ENCODE data around the gene MYO7B.

Gene MYO7B

GRCh38 chr2:127634066-127634617 is 98.7 kb downstream of the MYO7B start:
- no peaks in the 10 kb centered on the region for H3K79me2 ChIP-seq (ENCODE audit: low read length)

GRCh38 chr2:127634626-127635379 is 99.3 kb downstream of the MYO7B start:
- Histone ChIP-seq H3K4me3 (ENCODE audit: low read length) (no peak overlapping the region), H3K4me1 (ENCODE audit: low read length) (peaks cover 27% of the 10 kb centered on the region), H3K27ac (ENCODE audit: low read length) (no peak overlapping the region), H3K9ac (ENCODE audit: low read length) (no peak overlapping the region), H2AFZ (ENCODE audit: low read depth, low read length) (no peak overlapping the region), H4K20me1 (ENCODE audit: insufficient read depth, low read length) (no peaks in the 10 kb centered on the region), H3K36me3 (replicated peaks; ENCODE audit: low read depth, low read length) (no peaks in the 10 kb centered on the region), H3K27me3 (ENCODE audit: low read depth, low read length) (no peaks in the 10 kb centered on the region), H3K9me3 (ENCODE audit: insufficient read depth, low read length) (no peaks in the 10 kb centered on the region), H3K4me2 (ENCODE audit: low read length) (no peak overlapping the region), H3K79me2 (ENCODE audit: low read length) (no peaks in the 10 kb centered on the region)
- no peak for TF ChIP-seq EZH2phosphoT487 (IDR thresholded peaks at IDR 0.05; ENCODE audit: low read depth)
- TF ChIP-seq, protein P1, sequence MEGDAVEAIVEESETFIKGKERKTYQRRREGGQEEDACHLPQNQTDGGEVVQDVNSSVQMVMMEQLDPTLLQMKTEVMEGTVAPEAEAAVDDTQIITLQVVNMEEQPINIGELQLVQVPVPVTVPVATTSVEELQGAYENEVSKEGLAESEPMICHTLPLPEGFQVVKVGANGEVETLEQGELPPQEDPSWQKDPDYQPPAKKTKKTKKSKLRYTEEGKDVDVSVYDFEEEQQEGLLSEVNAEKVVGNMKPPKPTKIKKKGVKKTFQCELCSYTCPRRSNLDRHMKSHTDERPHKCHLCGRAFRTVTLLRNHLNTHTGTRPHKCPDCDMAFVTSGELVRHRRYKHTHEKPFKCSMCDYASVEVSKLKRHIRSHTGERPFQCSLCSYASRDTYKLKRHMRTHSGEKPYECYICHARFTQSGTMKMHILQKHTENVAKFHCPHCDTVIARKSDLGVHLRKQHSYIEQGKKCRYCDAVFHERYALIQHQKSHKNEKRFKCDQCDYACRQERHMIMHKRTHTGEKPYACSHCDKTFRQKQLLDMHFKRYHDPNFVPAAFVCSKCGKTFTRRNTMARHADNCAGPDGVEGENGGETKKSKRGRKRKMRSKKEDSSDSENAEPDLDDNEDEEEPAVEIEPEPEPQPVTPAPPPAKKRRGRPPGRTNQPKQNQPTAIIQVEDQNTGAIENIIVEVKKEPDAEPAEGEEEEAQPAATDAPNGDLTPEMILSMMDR (IDR thresholded peaks at IDR 0.05; ENCODE audit: low read depth, low read length) = no peak

More at GRCh38 chr2:127634066-127634617, 98.7 kb downstream of the MYO7B start:
- no peak overlapping the region for H3K4me3 ChIP-seq (ENCODE audit: low read length)
- H3K36me3 ChIP-seq (replicated peaks; ENCODE audit: low read depth, low read length) = no peaks in the 10 kb centered on the region
- no peaks in the 10 kb centered on the region for H3K27me3 ChIP-seq (ENCODE audit: low read depth, low read length)
- no peaks in the 10 kb centered on the region for H4K20me1 ChIP-seq (ENCODE audit: insufficient read depth, low read length)
- no peak overlapping the region for H3K9ac ChIP-seq (ENCODE audit: low read length)
- no peak overlapping the region for H2AFZ ChIP-seq (ENCODE audit: low read depth, low read length)
- TF ChIP-seq EZH2phosphoT487 (IDR thresholded peaks at IDR 0.05; ENCODE audit: low read depth) = no peak
- TF ChIP-seq, protein P1 (IDR thresholded peaks at IDR 0.05; ENCODE audit: low read depth, low read length) = no peak
- no peak overlapping the region for H3K27ac ChIP-seq (ENCODE audit: low read length)
- no peak overlapping the region for H3K4me2 ChIP-seq (ENCODE audit: low read length)
- H3K9me3 ChIP-seq (ENCODE audit: insufficient read depth, low read length) = no peaks in the 10 kb centered on the region
- H3K4me1 ChIP-seq (ENCODE audit: low read length) = peaks cover 24% of the 10 kb centered on the region

DNA sequence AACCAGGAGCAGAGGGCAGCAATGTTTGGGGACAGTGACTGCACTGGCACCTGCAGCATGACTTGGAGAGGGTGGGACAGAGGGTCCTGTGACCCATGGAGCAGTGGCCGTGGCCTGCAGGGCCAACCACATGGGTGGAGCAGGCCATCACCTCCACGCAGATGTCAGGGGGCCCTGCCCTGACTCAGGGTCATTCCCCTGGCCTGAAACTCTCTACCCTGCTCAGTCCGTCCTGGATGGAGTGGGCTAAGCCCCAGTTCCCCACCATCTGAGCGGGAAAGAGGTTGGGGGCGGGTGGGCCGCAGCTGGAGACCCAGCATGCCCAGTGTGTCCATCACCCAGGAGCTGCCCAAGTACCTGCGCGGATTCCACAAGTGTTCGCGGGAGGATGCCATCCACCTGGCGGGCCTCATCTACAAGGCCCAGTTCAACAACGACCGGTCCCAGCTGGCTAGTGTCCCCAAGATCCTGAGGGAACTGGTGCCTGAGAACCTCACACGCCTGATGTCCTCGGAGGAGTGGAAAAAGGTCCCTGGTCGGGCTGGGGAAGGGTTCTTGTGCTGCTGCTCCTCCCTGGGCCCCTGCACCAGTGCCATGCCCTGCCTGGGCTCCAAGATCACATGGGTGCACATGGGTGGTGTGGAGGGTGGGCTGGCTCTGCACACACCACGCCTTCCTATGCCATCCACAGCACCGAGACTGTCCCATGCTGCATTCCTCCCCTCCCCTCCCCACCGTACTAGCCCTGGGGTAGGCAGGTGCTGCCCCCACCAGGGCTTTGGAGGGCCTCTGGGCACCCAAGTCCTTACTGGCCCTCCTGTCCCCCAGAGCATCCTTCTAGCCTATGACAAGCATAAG is 100.1 kb downstream of the MYO7B start:
- H3K4me3 ChIP-seq (ENCODE audit: low read length) = no peak overlapping the region
- H3K4me2 ChIP-seq (ENCODE audit: low read length) = no peak overlapping the region
- H3K9ac ChIP-seq (ENCODE audit: low read length) = no peak overlapping the region
- no peaks in the 10 kb centered on the region for H3K9me3 ChIP-seq (ENCODE audit: insufficient read depth, low read length)
- H3K79me2 ChIP-seq (ENCODE audit: low read length) = no peaks in the 10 kb centered on the region
- H3K27me3 ChIP-seq (ENCODE audit: low read depth, low read length) = no peaks in the 10 kb centered on the region
- H3K27ac ChIP-seq (ENCODE audit: low read length) = no peak overlapping the region
- no peaks in the 10 kb centered on the region for H3K36me3 ChIP-seq (replicated peaks; ENCODE audit: low read depth, low read length)
- H4K20me1 ChIP-seq (ENCODE audit: insufficient read depth, low read length) = no peaks in the 10 kb centered on the region
- peaks cover 33% of the 10 kb centered on the region for H3K4me1 ChIP-seq (ENCODE audit: low read length)
- TF ChIP-seq, protein P1 (IDR thresholded peaks at IDR 0.05; ENCODE audit: low read depth, low read length) = no peak
- TF ChIP-seq EZH2phosphoT487 (IDR thresholded peaks at IDR 0.05; ENCODE audit: low read depth) = no peak
- no peak overlapping the region for H2AFZ ChIP-seq (ENCODE audit: low read depth, low read length)

Data from OCI-LY3 (cell line).